NCI-H748 (cell line): ENCODE results near the gene MAGED4B.
"Not testable (repeated sequence)": the region's sequence is repeated elsewhere in the genome, so short reads cannot be mapped to it uniquely, and the experiment has no call there.

ENCODE experiments used
- DNase-seq: peaks from one replicate; lab custom pipeline; 2025; ENCODE audit not compliant: unreplicated experiment; lab: John Stamatoyannopoulos, UW

Gene MAGED4B, protein sequence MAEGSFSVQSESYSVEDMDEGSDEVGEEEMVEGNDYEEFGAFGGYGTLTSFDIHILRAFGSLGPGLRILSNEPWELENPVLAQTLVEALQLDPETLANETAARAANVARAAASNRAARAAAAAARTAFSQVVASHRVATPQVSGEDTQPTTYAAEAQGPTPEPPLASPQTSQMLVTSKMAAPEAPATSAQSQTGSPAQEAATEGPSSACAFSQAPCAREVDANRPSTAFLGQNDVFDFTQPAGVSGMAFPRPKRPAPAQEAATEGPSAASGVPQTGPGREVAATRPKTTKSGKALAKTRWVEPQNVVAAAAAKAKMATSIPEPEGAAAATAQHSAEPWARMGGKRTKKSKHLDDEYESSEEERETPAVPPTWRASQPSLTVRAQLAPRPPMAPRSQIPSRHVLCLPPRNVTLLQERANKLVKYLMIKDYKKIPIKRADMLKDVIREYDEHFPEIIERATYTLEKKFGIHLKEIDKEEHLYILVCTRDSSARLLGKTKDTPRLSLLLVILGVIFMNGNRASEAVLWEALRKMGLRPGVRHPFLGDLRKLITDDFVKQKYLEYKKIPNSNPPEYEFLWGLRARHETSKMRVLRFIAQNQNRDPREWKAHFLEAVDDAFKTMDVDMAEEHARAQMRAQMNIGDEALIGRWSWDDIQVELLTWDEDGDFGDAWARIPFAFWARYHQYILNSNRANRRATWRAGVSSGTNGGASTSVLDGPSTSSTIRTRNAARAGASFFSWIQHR

DNA sequence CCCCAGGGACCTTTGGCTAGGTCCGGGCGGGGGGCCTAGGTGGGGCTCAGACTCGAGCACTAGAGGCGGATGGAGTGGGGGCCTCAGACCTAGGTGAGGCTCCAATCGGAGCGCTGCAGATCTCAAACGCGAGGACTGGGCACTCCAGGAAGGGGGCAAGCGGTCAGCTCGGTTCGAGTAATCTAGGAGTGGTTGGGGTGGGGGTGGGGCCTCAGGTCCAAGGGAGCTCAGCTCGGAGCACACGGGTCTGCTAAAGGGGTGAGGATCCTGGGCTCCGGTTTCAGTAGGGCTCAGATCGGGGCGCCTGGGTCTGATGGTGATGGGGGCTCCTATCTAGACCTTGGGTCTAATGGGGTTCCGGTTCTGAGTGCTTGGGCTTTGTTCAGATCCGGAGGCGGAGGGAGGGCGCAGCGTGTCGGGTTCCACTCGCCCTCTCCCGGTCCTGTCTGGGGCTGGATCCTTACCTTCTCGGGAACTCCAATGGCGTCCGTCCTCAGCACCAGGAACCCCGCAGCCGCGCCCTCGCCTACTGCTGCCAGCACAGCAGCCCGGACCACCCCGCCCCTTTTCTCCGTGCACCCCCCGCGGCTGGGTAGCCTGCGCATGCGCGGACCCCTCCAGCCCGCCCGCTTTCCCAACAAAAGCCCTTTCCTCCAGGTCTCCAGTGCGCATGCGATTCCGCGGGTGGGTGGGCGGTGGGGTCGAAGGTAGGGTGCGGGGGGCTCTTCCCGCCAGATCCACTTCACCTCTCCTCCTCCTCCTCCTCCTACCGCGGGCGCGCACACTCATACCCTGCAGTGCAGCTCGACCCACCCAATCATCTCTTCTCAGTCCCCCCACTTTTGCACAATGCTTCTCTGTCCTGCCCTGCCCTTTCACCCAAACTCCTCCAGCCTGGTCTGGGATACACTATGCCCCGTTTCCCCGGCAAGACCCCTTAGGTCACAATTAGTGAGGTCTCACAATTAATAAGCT, at the start of gene MAGED4B:
Gene MAGED4B (minus strand): TSS at position 518 of the 975 bp plus-strand sequence. CDS start 1,011 bp downstream, outside the sequence.
- DNase-seq, result not testable (repeated sequence)

DNA sequence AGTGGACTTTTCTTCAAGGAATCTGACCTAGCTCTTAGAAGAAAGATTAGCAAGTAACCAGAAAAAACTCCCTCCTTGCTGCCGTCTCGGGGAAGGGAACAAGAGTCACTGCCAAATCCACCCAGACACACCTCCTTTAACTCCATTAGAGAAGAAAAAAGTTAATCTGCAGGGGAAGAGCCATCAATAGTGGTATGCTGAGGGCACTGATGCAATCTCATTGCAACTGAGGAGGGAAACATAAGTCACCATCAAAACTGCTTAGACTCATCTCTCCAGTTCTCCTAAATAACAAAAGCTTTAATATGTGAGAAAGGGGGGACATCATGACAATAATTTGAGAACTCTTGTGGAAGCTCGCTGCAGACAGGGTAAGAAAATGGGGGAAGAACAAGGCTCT, 49.3 kb upstream of the MAGED4B start:
- DNase-seq, result no peak

DNA sequence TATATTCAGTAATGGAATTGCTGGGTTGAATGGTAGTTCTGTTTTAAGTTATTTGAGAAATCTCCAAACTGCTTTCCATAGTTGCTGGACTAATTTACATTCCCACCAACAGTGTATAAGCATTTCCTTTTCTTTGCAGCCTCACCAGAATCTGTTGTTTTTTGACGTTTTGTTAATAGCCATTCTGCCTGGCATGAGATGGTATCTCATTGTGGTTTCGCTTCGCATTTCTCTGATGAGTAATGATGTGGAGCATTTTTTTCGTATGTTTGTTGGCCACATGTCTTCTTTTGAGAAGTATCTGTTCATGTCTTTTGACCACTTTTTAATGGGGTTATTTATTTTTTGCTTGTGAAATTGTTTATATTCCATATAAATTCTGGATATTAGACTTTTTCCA, 13.6 kb upstream of the MAGED4B start:
- no peak for DNase-seq

DNA sequence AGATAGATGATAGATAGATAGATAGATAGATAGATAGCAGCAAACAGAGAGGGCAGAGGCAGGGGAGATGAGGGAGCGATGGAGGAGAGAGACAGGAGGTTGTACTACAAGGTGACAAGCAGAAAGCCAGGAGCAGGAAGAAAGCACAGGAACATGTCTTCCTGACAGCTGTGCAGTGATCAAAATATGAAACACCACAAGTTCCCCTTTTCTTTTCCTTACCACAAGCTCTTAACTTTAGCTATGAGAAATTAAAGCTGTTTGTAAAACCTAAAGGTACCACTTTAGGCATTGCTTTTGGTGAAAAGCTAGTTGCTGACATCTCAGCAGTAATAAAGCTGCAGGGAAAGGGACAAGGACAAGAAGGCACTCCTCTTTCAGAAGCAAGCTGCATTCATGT, 9.1 kb upstream of the MAGED4B start:
- no peak for DNase-seq

DNA sequence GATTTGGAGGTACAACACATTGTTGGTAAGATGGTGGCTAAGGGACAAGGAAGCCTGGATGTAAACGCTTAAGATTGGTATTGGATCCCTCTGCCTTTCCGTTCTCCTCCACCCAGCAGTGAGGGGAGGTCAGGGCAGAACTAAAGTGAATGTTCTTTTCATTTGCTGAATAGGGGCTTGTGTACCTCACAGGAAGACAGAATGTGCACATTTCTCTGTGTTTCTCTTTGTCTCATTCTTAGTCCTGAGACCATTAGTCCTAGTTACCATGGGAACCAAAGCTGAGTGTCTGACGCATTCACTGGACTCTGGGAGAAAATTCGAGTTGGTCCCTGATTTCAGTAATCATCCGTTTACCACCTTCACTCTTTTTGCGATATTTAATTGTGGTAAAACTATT, 26.7 kb downstream of the MAGED4B start:
- not testable (repeated sequence) for DNase-seq

DNA sequence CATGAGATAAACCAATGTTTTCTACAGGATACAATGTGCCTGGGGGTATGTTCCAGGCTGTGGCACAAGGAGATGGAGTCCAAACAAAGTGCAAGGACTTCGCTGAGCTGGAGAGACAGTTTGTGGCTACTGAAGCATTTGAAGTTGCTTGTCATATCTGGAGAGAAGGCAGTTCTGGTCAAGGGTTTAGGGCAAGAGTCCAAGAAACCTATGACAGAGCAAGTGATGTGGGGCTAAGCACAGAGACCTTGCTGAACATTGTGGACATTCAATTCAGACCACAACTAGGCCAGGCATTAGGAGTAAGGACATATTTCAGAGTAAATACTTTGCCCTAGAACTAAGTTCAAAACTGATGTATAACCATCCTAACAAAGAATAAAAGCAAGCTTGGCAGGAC, 34.8 kb downstream of the MAGED4B start:
- DNase-seq, result no peak

DNA sequence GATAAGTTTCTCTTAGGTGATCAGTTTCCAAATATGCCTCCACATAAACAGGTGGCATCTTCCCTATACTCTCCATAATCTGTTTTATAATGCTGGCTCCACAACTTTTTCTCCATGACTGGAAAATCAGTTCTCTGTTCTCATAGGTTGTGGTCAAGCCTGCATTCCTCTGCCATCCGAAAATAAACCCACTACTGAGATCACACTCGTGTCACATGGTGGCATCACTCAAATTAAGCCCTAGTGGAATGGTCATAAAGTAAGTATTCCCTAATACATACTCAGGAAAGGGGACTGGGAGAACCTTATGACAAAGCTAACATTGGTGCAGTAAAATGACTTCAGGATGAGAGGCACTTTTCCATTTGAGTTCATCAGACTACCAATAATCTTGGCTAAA, 37.6 kb downstream of the MAGED4B start:
- DNase-seq, result no peak

DNA sequence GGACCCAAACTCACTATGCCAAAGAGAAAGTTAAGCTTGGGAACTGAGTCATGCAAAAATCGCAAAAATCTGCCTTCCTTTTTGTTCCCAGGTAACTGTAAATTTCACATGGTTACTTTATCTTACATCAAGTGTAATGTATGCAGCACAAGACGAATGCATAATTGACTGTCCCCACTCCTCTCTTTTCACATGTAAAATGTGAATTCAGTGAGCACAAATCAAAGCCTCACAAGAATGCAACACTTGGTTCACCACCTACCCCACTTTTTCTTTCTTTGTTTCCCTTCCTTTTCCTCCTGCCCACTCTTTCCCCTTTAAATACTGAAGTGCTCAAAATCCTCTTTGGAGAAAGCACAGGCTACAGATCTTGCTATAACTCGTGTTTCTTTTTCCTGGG, 53.2 kb downstream of the MAGED4B start:
- DNase-seq, result no peak
